ENCODE data around the gene CRISP1. TPM values are rescaled to one million over a fixed set of nuclear protein-coding genes. Genes with fewer than 3 reads are reported as not detected.

CRISP1 gene
- total and polyA plus RNA-seq, 9 of the 15 experiments (the other 6 are each of a cell fraction or from before 2014, with no cell fraction given), result not detected

DNA sequence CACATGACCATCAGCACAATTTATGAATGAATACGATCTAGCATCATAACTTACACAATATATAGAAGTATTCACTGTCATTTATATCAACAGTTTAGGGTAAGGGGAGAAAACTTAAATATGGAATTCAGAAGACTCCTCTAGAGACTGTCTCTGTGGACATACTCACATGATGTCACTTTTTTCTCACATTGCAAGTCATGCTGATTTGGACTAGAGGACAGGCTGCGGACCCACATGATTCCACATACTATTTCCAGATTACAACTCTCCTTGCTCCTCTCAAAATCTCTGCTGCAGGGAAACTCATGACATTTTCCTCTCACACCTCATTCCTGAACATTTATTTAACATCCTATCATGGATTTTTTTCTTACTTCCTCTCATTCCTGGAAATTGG is 13.4 kb downstream of the CRISP1 start (continued):
- TF ChIP-seq BCL6 (CRISPR knock-in tag; IDR thresholded peaks at IDR 0.05) (no peak), ZNF668 (CRISPR knock-in tag; IDR thresholded peaks at IDR 0.05) (no peak), FIP1L1 (IDR thresholded peaks at IDR 0.05; ENCODE audit: low read depth, low read length, poor library complexity, severe bottlenecking) (no peak), PTRF (tag; IDR thresholded peaks at IDR 0.05) (no peak), C11orf30 (IDR thresholded peaks at IDR 0.05; ENCODE audit: low read depth) (peak; percentile 85), ATF1 (CRISPR knock-in tag; IDR thresholded peaks at IDR 0.05) (no peak), ATF1 (tag; IDR thresholded peaks at IDR 0.05) (no peak), EWSR1 (IDR thresholded peaks at IDR 0.05; ENCODE audit: borderline replicate concordance, low read depth, partially characterized antibody) (no peak), ZNF134 (CRISPR knock-in tag; conservative IDR thresholded peaks at IDR 0.05) (no peak), HLTF (IDR thresholded peaks at IDR 0.05) (no peak), KAT7 (CRISPR knock-in tag; IDR thresholded peaks at IDR 0.05; ENCODE audit: borderline replicate concordance) (no peak), NONO (IDR thresholded peaks at IDR 0.05; ENCODE audit: low read depth in 2 of 2, low read length in 1 of 2) (no peak), LCOR (CRISPR knock-in tag; IDR thresholded peaks at IDR 0.05) (no peak)
- TF ChIP-seq, protein P1, sequence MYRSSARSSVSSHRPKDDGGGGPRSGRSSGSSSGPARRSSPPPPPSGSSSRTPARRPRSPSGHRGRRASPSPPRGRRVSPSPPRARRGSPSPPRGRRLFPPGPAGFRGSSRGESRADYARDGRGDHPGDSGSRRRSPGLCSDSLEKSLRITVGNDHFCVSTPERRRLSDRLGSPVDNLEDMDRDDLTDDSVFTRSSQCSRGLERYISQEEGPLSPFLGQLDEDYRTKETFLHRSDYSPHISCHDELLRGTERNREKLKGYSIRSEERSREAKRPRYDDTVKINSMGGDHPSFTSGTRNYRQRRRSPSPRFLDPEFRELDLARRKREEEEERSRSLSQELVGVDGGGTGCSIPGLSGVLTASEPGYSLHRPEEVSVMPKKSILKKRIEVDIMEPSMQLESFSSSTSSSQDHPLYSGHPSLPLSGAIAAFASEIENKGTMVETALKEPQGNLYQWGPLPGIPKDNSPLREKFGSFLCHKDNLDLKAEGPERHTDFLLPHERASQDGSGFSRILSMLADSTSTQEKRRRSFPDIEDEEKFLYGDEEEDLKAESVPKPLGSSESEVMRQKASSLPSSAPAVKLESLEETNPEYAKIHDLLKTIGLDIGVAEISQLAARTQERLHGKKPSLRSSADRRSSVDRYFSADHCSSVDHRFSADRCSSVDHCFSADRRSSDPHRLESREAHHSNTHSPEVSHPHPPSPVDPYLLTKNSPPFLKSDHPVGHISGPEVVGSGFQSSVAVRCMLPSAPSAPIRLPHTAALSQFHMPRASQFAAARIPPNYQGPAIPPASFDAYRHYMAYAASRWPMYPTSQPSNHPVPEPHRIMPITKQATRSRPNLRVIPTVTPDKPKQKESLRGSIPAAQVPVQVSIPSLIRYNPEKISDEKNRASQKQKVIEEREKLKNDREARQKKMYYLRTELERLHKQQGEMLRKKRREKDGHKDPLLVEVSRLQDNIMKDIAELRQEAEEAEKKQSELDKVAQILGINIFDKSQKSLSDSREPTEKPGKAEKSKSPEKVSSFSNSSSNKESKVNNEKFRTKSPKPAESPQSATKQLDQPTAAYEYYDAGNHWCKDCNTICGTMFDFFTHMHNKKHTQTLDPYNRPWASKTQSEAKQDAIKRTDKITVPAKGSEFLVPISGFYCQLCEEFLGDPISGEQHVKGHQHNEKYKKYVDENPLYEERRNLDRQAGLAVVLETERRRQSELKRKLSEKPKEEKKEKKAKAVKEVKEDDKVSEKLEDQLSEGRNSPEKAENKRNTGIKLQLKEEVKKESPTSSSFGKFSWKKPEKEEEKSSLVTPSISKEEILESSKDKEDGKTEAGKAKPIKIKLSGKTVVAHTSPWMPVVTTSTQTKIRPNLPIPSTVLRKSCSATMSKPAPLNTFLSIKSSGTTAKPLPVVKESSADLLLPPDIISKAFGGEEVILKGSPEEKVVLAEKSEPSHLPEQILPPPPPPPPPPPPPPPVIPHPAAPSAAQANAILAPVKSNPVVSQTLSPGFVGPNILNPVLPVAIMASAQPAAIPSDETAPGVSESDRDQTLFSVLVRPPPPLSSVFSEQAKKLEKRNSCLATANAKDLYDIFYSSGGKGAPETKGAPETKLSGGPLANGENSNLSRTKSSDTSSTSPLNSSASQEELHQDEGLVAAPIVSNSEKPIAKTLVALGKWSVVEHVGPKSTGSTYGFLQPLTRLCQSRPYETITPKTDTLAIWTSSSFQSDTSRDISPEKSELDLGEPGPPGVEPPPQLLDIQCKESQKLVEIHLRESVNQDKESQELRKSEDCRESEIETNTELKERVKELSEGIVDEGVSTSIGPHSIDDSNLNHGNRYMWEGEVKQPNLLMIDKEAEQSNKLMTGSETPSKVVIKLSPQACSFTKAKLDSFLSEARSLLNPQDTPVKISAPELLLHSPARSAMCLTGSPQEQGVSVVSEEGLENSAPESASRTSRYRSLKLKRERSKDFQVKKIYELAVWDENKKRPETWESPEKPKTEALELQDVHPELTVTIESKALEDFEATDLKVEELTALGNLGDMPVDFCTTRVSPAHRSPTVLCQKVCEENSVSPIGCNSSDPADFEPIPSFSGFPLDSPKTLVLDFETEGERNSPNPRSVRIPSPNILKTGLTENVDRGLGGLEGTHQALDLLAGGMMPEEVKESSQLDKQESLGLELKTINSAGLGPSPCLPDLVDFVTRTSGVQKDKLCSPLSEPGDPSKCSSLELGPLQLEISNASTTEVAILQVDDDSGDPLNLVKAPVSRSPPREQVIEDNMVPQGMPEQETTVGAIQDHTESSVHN (IDR thresholded peaks at IDR 0.05; ENCODE audit: borderline replicate concordance in 1 of 2, low read depth in 1 of 2), result no peak
- TF ChIP-seq, protein P2, sequence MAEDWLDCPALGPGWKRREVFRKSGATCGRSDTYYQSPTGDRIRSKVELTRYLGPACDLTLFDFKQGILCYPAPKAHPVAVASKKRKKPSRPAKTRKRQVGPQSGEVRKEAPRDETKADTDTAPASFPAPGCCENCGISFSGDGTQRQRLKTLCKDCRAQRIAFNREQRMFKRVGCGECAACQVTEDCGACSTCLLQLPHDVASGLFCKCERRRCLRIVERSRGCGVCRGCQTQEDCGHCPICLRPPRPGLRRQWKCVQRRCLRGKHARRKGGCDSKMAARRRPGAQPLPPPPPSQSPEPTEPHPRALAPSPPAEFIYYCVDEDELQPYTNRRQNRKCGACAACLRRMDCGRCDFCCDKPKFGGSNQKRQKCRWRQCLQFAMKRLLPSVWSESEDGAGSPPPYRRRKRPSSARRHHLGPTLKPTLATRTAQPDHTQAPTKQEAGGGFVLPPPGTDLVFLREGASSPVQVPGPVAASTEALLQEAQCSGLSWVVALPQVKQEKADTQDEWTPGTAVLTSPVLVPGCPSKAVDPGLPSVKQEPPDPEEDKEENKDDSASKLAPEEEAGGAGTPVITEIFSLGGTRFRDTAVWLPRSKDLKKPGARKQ (CRISPR knock-in tag; IDR thresholded peaks at IDR 0.05), result no peak
- TF ChIP-seq, protein P3, sequence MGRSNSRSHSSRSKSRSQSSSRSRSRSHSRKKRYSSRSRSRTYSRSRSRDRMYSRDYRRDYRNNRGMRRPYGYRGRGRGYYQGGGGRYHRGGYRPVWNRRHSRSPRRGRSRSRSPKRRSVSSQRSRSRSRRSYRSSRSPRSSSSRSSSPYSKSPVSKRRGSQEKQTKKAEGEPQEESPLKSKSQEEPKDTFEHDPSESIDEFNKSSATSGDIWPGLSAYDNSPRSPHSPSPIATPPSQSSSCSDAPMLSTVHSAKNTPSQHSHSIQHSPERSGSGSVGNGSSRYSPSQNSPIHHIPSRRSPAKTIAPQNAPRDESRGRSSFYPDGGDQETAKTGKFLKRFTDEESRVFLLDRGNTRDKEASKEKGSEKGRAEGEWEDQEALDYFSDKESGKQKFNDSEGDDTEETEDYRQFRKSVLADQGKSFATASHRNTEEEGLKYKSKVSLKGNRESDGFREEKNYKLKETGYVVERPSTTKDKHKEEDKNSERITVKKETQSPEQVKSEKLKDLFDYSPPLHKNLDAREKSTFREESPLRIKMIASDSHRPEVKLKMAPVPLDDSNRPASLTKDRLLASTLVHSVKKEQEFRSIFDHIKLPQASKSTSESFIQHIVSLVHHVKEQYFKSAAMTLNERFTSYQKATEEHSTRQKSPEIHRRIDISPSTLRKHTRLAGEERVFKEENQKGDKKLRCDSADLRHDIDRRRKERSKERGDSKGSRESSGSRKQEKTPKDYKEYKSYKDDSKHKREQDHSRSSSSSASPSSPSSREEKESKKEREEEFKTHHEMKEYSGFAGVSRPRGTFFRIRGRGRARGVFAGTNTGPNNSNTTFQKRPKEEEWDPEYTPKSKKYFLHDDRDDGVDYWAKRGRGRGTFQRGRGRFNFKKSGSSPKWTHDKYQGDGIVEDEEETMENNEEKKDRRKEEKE (IDR thresholded peaks at IDR 0.05; ENCODE audit: borderline replicate concordance in 1 of 2, control insufficient read depth in 1 of 2, low read depth in 2 of 2, low read length in 1 of 2), result no peak

Measured in K562 (cell line).